Measurements from ENCODE around the gene IL5.
A peak's percentile ranks its signal among the peaks of the same experiment; 100 is the strongest.
"Not testable (repeated sequence)": the region's sequence is repeated elsewhere in the genome, so short reads cannot be mapped to it uniquely, and the experiment has no call there.

The IL5 gene

GRCh38 chr5:132528866-132529634 is 14.3 kb downstream of the IL5 start:
- no peak for DNase-seq

GRCh38 chr5:132528021-132528420 is 15.3 kb downstream of the IL5 start:
- DNase-seq, result no peak

- DNase-seq, result no peak
Measured at GRCh38 chr5:132526974-132527564, 16.3 kb downstream of the IL5 start.

- peak; percentile 51 for DNase-seq
Measured at GRCh38 chr5:132526290-132526973, 16.9 kb downstream of the IL5 start.

- no peak for DNase-seq
Measured at GRCh38 chr5:132525299-132525724, 18.0 kb downstream of the IL5 start.

- not testable (repeated sequence) for DNase-seq
Measured at GRCh38 chr5:132524877-132525276, 18.4 kb downstream of the IL5 start.

- not testable (repeated sequence) for DNase-seq
Measured at GRCh38 chr5:132522067-132522466, 21.3 kb downstream of the IL5 start.

- not testable (repeated sequence) for DNase-seq
Measured at GRCh38 chr5:132513618-132514336, 29.5 kb downstream of the IL5 start.

- no peak for DNase-seq
Measured at GRCh38 chr5:132510076-132510475, 33.2 kb downstream of the IL5 start.

- no peak for DNase-seq
Measured at GRCh38 chr5:132506094-132506692, 37.1 kb downstream of the IL5 start.

GRCh38 chr5:132505641-132506040 is 37.7 kb downstream of the IL5 start:
- no peak for DNase-seq

- DNase-seq, result no peak
Measured at GRCh38 chr5:132504746-132505145, 38.6 kb downstream of the IL5 start.

GRCh38 chr5:132503244-132503643 is 40.1 kb downstream of the IL5 start:
- DNase-seq, result no peak

GRCh38 chr5:132501961-132502931 is 41.1 kb downstream of the IL5 start:
- DNase-seq, result no peak

GRCh38 chr5:132501629-132501956 is 41.7 kb downstream of the IL5 start:
- DNase-seq, result no peak

GRCh38 chr5:132500931-132501628 is 42.2 kb downstream of the IL5 start:
- peak; percentile 58 for DNase-seq

GRCh38 chr5:132500244-132500930 is 42.9 kb downstream of the IL5 start:
- no peak for DNase-seq

GRCh38 chr5:132499440-132500243 is 43.7 kb downstream of the IL5 start:
- DNase-seq, result no peak

- no peak for DNase-seq
Measured at GRCh38 chr5:132498686-132499271, 44.5 kb downstream of the IL5 start.

All from NCI-H1436 (cell line).